ENCODE data around the gene CHST5. TPM values are rescaled to one million over a fixed set of nuclear protein-coding genes. Genes with fewer than 3 reads are reported as not detected.

Gene CHST5
- total and polyA plus RNA-seq, 12 donors, result 0.06 to 0.68 (median 0.32) TPM; not detected in 3

DNA sequence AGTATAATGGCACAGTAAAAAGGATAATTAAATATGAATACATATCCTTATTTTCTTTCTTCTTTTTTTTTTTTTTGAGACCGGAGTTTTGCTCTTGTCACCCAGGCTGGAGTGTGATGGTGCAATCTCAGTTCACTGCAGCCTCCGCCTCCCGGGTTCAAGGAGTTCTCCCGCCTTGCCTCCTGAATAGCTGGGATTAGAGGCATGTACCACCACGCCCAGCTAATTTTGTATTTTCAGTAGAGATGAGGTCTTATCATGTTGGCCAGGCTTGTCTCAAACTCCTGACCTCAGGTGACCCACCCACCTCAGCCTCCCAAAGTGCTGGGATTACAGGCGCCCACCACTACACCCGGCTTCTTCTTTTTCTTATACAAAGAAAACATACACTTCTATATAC is 42.3 kb upstream of the CHST5 start:
- no peaks in the 10 kb centered on the region for H3K27me3 ChIP-seq
- H3K9me3 ChIP-seq (replicated peaks in 1 of 3), result no peaks in the 10 kb centered on the region
- DNase-seq, result no peak
- WGBS, 4 donors, result 92 to 98% (median 94%) methylated on average over 7 of the region's 7 CpGs
- H3K36me3 ChIP-seq (replicated peaks in 1 of 2), result peaks cover 0 to 59% of the 10 kb centered on the region in 2 donors
- no peak overlapping the region for H3K4me3 ChIP-seq
- intact Hi-C loops (cut with DNase I), result no loop called here
- H3K4me1 ChIP-seq (replicated peaks in 1 of 2), result peaks cover 0 to 8% of the 10 kb centered on the region in 2 donors
- H3K27ac ChIP-seq, result no peak overlapping the region
- TF ChIP-seq, protein P1, sequence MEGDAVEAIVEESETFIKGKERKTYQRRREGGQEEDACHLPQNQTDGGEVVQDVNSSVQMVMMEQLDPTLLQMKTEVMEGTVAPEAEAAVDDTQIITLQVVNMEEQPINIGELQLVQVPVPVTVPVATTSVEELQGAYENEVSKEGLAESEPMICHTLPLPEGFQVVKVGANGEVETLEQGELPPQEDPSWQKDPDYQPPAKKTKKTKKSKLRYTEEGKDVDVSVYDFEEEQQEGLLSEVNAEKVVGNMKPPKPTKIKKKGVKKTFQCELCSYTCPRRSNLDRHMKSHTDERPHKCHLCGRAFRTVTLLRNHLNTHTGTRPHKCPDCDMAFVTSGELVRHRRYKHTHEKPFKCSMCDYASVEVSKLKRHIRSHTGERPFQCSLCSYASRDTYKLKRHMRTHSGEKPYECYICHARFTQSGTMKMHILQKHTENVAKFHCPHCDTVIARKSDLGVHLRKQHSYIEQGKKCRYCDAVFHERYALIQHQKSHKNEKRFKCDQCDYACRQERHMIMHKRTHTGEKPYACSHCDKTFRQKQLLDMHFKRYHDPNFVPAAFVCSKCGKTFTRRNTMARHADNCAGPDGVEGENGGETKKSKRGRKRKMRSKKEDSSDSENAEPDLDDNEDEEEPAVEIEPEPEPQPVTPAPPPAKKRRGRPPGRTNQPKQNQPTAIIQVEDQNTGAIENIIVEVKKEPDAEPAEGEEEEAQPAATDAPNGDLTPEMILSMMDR (IDR thresholded peaks at IDR 0.05), result no peak
- no peak for TF ChIP-seq POLR2A (IDR thresholded peaks at IDR 0.05)

DNA sequence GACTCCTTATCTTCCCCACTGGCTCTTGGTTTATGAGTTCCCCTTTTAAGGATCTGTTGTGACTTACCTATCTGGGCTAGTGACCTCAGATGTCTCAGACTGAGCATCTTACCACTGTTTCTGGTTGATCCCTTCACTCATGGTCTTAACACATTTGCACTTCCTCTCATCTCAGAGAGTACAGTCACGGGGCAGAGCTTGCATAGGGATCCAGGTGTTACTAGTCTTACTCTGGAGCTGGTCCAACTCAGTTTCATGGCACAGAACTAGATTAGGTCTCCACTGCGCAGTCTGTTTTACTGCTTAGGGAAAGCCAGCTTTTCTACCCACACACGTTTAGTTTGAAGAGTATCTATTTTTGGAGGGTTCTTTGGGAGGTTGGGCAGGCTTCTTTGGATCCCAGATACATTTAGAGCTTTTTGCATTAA is 40.5 kb upstream of the CHST5 start:
- no peak overlapping the region for H3K4me3 ChIP-seq
- peaks cover 0 to 21% of the 10 kb centered on the region in 2 donors for H3K4me1 ChIP-seq (replicated peaks in 1 of 2)
- 64 to 90% (median 68%) methylated on average over 3 of the region's 3 CpGs for WGBS, 4 donors
- DNase-seq, result no peak
- H3K9me3 ChIP-seq (replicated peaks in 1 of 3), result no peaks in the 10 kb centered on the region
- peaks cover 0 to 76% of the 10 kb centered on the region in 2 donors for H3K36me3 ChIP-seq (replicated peaks in 1 of 2)
- intact Hi-C loops (cut with DNase I), result no loop called here
- no peak overlapping the region for H3K27ac ChIP-seq
- no peak for TF ChIP-seq POLR2A (IDR thresholded peaks at IDR 0.05)
- TF ChIP-seq, protein P1 (IDR thresholded peaks at IDR 0.05), result no peak
- no peaks in the 10 kb centered on the region for H3K27me3 ChIP-seq

DNA sequence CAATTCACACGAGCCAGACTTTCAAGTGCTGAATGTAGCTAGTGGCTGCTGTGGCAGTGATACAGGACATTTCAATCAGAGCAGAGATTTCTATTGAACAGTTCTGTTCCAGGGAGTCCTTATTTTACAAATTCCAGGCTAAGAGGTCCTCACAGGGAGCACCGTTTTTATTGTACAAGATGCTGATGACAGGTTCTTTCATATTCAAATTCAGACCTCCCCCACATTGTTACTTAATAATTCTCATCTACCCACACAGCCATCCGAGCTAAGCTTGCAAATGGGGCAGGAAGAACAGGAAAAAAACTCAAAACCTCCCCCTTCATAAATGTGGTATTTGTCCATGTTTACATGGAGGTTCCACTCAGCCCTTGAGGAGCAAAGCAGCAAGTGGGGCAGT is 40.0 kb upstream of the CHST5 start:
- H3K27ac ChIP-seq, result no peak overlapping the region
- DNase-seq, result no peak
- H3K36me3 ChIP-seq (replicated peaks in 1 of 2), result peaks cover 0 to 76% of the 10 kb centered on the region in 2 donors
- H3K27me3 ChIP-seq, result no peaks in the 10 kb centered on the region
- TF ChIP-seq, protein P1 (IDR thresholded peaks at IDR 0.05), result no peak
- no peak for TF ChIP-seq POLR2A (IDR thresholded peaks at IDR 0.05)
- peaks cover 0 to 26% of the 10 kb centered on the region in 2 donors for H3K4me1 ChIP-seq (replicated peaks in 1 of 2)
- 70 to 82% (median 74%) methylated on average over 3 of the region's 3 CpGs for WGBS, 4 donors
- no peaks in the 10 kb centered on the region for H3K9me3 ChIP-seq (replicated peaks in 1 of 3)
- H3K4me3 ChIP-seq, result no peak overlapping the region
- intact Hi-C loops (cut with DNase I), result no loop called here

DNA sequence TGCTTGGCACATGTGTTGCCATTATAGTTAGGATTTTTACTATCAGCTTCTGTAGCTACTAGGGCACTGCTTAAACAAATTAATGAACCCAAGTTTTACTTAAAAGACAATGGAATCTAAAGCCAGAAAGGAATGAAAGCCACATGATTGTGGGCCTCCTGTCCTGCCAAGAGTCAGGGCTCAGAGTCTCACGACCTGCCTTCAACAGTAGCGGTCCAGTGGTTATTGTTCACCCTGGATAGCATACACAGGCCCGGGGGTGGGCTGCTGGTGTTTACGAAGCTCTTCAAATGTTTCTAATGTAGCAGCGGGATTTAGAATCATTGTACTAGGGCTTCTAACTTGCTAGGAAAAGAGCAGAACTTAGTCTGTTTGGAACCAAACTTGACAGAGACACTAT is 38.0 kb upstream of the CHST5 start:
- H3K36me3 ChIP-seq (replicated peaks in 1 of 2), result peaks cover 0 to 89% of the 10 kb centered on the region in 2 donors
- intact Hi-C loops (cut with DNase I), result no loop called here
- no peak overlapping the region for H3K27ac ChIP-seq
- no peak overlapping the region for H3K4me3 ChIP-seq
- 85 to 98% (median 86%) methylated on average over 5 of the region's 5 CpGs for WGBS, 4 donors
- DNase-seq, result no peak
- peaks cover 10 to 45% of the 10 kb centered on the region in 2 donors for H3K4me1 ChIP-seq (replicated peaks in 1 of 2)
- H3K27me3 ChIP-seq, result no peaks in the 10 kb centered on the region
- no peaks in the 10 kb centered on the region for H3K9me3 ChIP-seq (replicated peaks in 1 of 3)
- TF ChIP-seq, protein P1 (IDR thresholded peaks at IDR 0.05), result no peak
- TF ChIP-seq POLR2A (IDR thresholded peaks at IDR 0.05), result no peak

Measured in adrenal gland (tissue), 12 donors.